GM18909 (cell line): ENCODE measurements around the gene RUVBL1.

Experiments
- ATAC-seq: cut with Tn5 transposase; IDR thresholded peaks from one replicate; pipeline ENCODE4 v1.9.1; 2021; ENCODE audit warnings: mild to moderate bottlenecking; ENCODE audit not compliant: unreplicated experiment, poor library complexity

RUVBL1 gene

GRCh38 chr3:128084675-128085021 lies 39.0 kb downstream of the RUVBL1 start:
- ATAC-seq, result no peak

- no peak for ATAC-seq
Observed at GRCh38 chr3:128083980-128084674, 39.5 kb downstream of the RUVBL1 start.

- ATAC-seq, result no peak
Observed at GRCh38 chr3:128083396-128083795, 40.2 kb downstream of the RUVBL1 start.

- no peak for ATAC-seq
Observed at GRCh38 chr3:128082546-128082945, 41.1 kb downstream of the RUVBL1 start.

GRCh38 chr3:128081846-128082245 lies 41.8 kb downstream of the RUVBL1 start:
- ATAC-seq, result no peak

- no peak for ATAC-seq
Observed at GRCh38 chr3:128081226-128081625, 42.4 kb downstream of the RUVBL1 start.

GRCh38 chr3:128080323-128081080 lies 43.1 kb downstream of the RUVBL1 start:
- no peak for ATAC-seq

DNA sequence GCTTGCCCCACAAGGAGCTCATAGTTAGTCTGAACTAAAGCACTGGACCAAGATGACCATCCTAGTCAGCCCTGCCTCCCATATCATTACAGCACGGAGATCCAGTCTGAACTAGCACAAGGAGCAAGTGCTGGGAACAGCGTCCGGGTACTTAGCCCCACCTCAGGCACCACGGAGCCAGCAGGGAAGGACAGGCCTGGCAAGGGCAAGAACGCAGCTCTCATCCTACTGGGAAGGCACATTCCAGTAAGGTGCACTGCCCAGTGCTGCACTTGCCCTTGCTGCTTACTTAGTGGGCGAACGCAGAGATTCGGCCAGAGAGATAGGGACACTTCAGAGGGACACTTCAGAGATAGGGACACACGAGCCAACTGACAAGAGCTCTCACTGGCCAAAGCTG lies 43.8 kb downstream of the RUVBL1 start:
- no peak for ATAC-seq

DNA sequence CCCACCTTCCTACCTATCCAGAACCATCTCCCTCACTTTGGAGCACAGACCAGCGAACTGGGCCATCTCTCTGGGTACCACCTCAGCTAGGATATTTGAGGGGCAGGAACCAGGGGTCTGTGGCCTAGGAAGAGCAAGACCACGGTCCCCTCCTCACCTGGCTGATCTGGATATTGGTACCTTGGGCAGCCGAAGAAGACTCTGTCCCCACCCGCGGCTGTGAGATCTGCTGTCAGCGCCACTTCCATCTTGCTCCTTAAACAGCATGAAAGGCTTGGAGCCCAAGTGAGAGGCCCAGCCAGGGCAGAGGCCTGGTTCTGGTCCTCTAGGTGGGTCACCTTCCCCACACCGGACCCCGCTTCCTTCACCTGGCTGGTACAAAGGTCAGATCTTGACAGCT lies 44.7 kb downstream of the RUVBL1 start:
- no peak for ATAC-seq

- ATAC-seq, result no peak
Observed at GRCh38 chr3:128078322-128078721, 45.3 kb downstream of the RUVBL1 start.

DNA sequence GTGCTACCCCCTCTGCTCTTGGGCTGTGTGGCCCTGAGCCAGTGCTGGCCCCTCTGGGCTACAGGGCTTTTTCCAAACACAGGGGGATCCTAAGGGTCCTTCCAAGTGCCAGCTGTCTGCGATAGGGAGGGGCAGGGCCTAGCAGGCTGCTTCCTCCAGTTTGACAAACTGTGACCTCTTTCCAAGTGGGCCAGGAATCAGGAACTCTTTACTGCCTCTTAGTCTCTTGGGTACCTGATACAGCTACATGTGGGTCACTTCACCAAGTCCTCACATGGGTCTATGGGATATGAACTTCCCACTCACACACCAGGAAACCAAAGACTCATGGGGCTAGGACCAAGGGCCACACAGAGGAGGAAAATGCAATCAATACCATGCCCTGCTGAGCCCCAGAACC lies 45.9 kb downstream of the RUVBL1 start:
- ATAC-seq, result no peak

DNA sequence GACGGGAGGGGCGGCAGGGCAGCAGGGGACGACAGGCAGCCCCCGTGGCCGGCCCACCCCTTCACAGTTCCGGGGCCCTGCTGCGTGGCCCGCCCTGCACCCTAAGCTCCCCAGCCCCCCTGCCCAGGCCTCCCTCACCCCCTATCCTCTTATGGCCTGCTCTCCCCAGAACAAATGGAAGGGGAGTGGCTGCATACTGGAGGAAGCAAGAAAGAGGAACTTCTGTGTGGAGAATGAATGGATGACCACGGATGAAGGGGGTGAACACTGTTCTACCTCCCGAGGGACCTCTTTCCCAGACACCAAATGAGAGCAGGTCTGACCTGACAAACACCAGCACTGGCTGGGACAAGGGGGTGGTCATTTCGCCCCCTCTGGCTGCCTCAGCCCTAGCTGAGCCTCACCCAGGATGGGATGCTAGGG lies 46.4 kb downstream of the RUVBL1 start:
- no peak for ATAC-seq

DNA sequence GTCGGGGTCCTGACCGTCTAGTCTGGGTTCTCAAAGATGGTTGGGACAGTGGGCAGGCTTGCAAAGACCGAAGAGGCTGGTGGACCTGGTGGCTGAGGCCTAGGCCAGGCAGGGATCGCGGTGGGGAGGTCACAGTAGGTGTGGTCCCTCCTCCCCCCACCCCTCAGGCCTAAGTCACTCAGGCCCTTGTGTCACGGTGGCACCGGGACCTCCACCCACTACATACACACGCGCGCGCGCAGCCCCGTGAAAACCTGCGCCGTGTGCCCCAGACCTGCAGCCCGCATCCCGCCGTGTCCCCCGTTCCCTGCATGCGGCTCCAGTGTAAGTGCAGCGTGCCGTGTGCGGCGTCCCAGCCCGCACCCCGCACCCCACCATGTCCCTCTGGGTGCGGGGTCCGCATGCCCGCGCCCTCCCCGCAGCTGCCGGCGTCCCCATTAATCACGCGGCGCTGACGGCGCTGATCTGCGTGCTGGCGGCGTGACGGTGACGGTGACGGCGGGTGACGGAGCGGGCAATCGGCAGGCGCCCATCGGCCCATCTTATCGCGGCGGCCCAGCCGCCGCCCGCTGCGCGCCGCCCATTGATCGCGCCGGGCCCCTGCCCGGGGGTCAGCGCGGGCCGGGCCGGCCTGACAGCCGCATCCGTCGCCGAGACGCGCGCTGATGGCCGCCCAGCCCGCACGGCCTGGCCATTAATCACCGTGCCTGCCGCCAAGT lies 47.0 kb downstream of the RUVBL1 start:
- ATAC-seq, result no peak

DNA sequence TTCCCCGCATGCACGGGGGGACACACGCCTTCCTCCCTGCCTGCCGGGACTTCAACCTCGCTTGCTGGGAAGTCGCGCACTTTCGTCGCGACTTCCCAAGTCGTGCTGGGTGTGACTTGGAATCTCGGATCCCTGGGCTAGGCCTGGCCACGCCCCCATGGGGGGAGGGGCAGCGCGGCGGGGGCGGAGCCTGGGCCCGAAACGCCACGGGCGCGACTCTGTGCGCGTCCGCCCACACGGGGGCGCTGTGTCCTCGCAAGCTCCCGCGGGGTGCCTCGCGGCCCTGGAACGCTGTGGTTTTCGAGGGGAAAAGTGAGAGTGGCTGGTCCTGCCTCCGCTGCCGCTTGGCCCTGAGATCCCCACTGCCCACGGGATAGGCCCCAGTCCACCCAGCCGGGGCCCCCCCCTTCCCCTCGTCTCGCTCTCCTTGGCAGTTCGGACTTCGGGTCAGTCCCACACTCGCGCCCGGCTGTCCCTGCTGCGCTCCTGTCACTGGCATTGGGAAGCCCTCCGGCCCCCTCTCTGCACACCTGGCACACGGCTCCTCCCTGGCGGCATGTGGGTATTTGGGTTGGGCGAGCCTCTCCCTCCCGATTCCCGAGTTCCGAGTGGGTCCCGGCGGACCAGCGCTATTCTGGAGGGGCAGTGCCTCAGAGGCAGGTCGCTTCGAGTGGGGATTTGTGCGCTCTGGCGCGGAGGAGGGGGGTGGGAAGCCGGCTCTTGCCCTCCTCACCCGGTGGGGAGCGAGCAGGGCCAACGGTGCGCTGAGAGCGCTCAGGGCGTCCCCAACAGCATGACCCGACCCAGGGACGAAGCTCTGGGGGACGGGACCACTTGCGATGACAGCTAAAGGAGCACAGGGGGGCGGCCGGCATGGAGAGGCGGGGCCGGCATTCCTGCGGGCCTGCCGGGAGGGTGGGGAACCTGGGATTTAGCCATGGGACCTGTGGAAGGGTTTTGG lies 47.8 kb downstream of the RUVBL1 start:
- ATAC-seq, result peak; percentile 56

DNA sequence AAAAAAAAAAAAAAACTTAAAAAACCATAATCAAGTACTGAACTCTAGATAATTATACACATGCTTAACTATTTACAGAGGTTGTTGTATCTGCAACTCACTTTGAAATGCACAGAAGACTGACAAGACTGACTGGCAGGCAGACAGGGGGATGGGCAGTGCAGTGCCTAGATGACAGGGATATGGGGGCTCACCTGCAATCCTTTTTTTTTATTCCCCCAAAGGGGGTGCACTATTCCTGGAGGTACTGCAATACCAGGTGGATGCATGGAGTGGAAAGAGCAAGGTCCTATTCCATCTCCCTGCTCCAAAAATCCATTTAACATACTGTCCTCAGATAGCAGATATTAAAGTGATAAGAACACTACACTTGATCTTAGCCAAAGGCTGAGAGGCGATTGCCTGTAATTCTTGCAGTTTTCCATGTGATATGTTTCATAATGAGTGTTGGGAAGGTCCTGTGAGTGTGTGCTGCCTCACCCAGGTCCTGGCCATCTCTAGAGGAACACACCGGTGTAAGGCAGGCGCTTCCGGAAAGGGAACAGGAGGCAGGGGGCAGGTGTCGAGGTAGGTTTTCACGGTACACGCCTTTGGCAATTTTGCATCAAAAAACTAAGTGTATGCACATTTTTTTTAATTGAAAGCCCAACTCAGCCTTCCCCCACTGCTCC lies 48.6 kb downstream of the RUVBL1 start:
- ATAC-seq, result no peak

GRCh38 chr3:128073807-128074206 lies 49.8 kb downstream of the RUVBL1 start:
- ATAC-seq, result no peak

DNA sequence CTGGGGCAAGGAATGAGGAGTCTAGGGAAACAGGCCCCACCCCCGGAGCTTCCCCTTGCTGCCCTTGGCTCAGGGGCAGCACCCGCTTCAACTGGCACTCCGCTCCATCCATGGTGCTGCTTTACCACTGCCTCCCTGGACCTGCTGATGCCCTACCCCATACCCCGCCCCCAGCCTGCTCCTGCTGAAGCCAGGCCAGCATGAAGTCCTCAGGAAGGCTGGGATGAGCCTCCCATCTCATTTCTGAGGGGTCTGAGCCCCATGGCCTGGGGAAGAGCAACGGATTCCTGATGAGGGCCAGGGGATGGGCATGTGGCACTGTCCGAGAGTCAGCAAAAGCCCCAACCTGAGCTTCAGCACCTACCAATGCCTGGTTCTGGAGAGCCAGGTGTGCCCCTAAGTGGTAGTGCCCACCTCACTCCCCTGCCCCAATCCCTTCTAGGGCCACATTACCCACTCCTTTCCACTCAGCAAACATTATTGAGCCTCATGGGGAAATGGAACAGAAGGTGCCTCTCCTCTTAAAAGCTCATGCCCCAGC lies 50.4 kb downstream of the RUVBL1 start:
- ATAC-seq, result no peak

DNA sequence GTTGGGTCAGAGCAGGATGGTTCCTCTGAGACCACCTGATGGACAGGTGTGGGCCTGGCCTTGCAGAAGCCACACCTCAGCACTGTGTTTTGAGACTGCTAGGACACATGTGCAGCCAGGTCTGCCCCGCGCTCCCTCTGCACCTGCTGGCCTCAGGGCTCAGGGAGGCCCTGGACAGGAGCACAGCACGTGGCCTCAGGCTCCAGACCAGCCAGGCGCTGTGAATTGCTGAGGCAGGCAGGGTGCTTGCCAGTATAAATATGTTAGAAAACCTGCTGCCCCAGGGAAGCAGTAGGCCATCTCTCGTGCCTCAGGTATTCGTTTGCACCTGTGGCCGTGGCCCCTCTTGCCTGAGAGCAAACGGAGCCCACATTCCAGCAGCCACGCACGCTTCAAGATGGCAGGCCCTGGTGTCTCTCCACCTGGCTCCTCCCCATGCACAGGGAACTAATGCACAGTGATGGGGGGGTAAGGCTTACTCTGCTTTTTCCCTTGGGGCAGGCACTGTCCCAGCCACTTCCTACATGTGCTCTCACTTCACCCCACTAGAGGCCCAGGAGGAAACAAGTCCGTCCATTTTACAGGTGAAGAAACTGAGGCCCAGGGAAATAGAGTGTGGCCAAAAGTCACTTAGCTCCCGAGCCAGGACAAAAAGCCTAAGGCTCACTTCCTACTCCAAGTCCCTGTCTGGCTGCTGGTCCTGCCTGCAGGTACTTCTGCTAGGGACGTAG lies 51.0 kb downstream of the RUVBL1 start:
- no peak for ATAC-seq
